Vein endothelial cell (primary cell): ENCODE measurements around the gene ADRB2. TPM values are rescaled to one million over a fixed set of nuclear protein-coding genes. Genes with fewer than 3 reads are reported as not detected.

Experiments
- total RNA-seq: library from RNA; depleted of rRNA; stranded (reverse); fragments of >200 nt; gene quantifications from 2 replicates; pipeline ENCODE4 v1.2.3, GENCODE V29; 2012

ADRB2 gene
- 6.5 and 7.5 TPM in 2 replicates for total RNA-seq

DNA sequence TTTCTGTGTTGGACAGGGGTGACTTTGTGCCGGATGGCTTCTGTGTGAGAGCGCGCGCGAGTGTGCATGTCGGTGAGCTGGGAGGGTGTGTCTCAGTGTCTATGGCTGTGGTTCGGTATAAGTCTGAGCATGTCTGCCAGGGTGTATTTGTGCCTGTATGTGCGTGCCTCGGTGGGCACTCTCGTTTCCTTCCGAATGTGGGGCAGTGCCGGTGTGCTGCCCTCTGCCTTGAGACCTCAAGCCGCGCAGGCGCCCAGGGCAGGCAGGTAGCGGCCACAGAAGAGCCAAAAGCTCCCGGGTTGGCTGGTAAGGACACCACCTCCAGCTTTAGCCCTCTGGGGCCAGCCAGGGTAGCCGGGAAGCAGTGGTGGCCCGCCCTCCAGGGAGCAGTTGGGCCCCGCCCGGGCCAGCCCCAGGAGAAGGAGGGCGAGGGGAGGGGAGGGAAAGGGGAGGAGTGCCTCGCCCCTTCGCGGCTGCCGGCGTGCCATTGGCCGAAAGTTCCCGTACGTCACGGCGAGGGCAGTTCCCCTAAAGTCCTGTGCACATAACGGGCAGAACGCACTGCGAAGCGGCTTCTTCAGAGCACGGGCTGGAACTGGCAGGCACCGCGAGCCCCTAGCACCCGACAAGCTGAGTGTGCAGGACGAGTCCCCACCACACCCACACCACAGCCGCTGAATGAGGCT lies at the start of gene ADRB2:
Gene ADRB2 (plus strand): TSS at position 559 of the 686 bp plus-strand sequence. CDS start 221 bp downstream, outside the sequence.

Other genes with a start within 250 kb of the ADRB2 start
- gene HTR4, start 172.1 kb upstream of the ADRB2 start, total RNA-seq = 0.10 TPM in 1 of 2 replicates, not detected in the other
- gene SH3TC2, start 236.5 kb downstream of the ADRB2 start, total RNA-seq = 15.4 and 19.3 TPM in 2 replicates